ENCODE measurements around the gene SEZ6. TPM values are rescaled to one million over a fixed set of nuclear protein-coding genes. Genes with fewer than 3 reads are reported as not detected.

Gene SEZ6
- total RNA-seq (ENCODE audit: unreplicated experiment), result 6.7 TPM
- long read RNA-seq, result 0 reads

GRCh38 chr17:29005936-29006511 is at the start of gene SEZ6:
SEZ6 (minus strand) TSS chr17:29006033; CDS start chr17:29005869, 164 bp downstream.
- peak within 1 kb of the TSS; percentile 86 for H3K4me3 Mint-ChIP-seq (ENCODE audit: unreplicated experiment)
- H3K27me3 Mint-ChIP-seq (ENCODE audit: unreplicated experiment), result peaks cover 11% of the 10 kb centered on the region
- H3K27ac Mint-ChIP-seq (ENCODE audit: unreplicated experiment), result no peak within 1 kb of the TSS
- peak; percentile 91 for DNase-seq
- H3K9me3 Mint-ChIP-seq (ENCODE audit: unreplicated experiment), result peaks cover 2% of the 10 kb centered on the region
- H3K36me3 Mint-ChIP-seq (ENCODE audit: unreplicated experiment), result no peaks in the 10 kb centered on the region
- peaks cover 17% of the 10 kb centered on the region for H3K4me1 Mint-ChIP-seq (ENCODE audit: low read depth, unreplicated experiment)
- TF ChIP-seq CTCF (IDR thresholded peaks at IDR 0.05; ENCODE audit: partially characterized antibody, unreplicated experiment), result peak; percentile 22

- peaks cover 24% of the 10 kb centered on the region for H3K4me1 Mint-ChIP-seq (ENCODE audit: low read depth, unreplicated experiment)
These were observed 49.0 kb upstream of the SEZ6 start for GRCh38 chr17:29054835-29055234.

GRCh38 chr17:29051731-29052130 is 45.9 kb upstream of the SEZ6 start:
- Mint-ChIP-seq H3K9me3 (ENCODE audit: unreplicated experiment) (peaks cover 3% of the 10 kb centered on the region), H3K27me3 (ENCODE audit: unreplicated experiment) (peaks cover 10% of the 10 kb centered on the region), H3K36me3 (ENCODE audit: unreplicated experiment) (no peaks in the 10 kb centered on the region), H3K27ac (ENCODE audit: unreplicated experiment) (no peak overlapping the region), H3K4me1 (ENCODE audit: low read depth, unreplicated experiment) (peaks cover 32% of the 10 kb centered on the region), H3K4me3 (ENCODE audit: unreplicated experiment) (no peak overlapping the region)
- no peak for DNase-seq
- TF ChIP-seq CTCF (IDR thresholded peaks at IDR 0.05; ENCODE audit: partially characterized antibody, unreplicated experiment), result no peak

More at GRCh38 chr17:29054835-29055234, 49.0 kb upstream of the SEZ6 start:
- H3K36me3 Mint-ChIP-seq (ENCODE audit: unreplicated experiment), result no peaks in the 10 kb centered on the region
- peaks cover 2% of the 10 kb centered on the region for H3K9me3 Mint-ChIP-seq (ENCODE audit: unreplicated experiment)
- peak overlapping the region; percentile 28 for H3K4me3 Mint-ChIP-seq (ENCODE audit: unreplicated experiment)
- no peak for TF ChIP-seq CTCF (IDR thresholded peaks at IDR 0.05; ENCODE audit: partially characterized antibody, unreplicated experiment)
- H3K27ac Mint-ChIP-seq (ENCODE audit: unreplicated experiment), result no peak overlapping the region
- DNase-seq, result no peak
- peaks cover 5% of the 10 kb centered on the region for H3K27me3 Mint-ChIP-seq (ENCODE audit: unreplicated experiment)

- no peak overlapping the region for H3K27ac Mint-ChIP-seq (ENCODE audit: unreplicated experiment)
- H3K27me3 Mint-ChIP-seq (ENCODE audit: unreplicated experiment), result peaks cover 10% of the 10 kb centered on the region
- peaks cover 5% of the 10 kb centered on the region for H3K9me3 Mint-ChIP-seq (ENCODE audit: unreplicated experiment)
- H3K4me1 Mint-ChIP-seq (ENCODE audit: low read depth, unreplicated experiment), result peaks cover 33% of the 10 kb centered on the region
- no peaks in the 10 kb centered on the region for H3K36me3 Mint-ChIP-seq (ENCODE audit: unreplicated experiment)
- H3K4me3 Mint-ChIP-seq (ENCODE audit: unreplicated experiment), result no peak overlapping the region
- DNase-seq, result no peak
- no peak for TF ChIP-seq CTCF (IDR thresholded peaks at IDR 0.05; ENCODE audit: partially characterized antibody, unreplicated experiment)
These were observed 45.4 kb upstream of the SEZ6 start for GRCh38 chr17:29051194-29051593.

GRCh38 chr17:29050176-29050575 is 44.3 kb upstream of the SEZ6 start:
- no peak for DNase-seq
- peaks cover 10% of the 10 kb centered on the region for H3K27me3 Mint-ChIP-seq (ENCODE audit: unreplicated experiment)
- H3K36me3 Mint-ChIP-seq (ENCODE audit: unreplicated experiment), result no peaks in the 10 kb centered on the region
- no peak for TF ChIP-seq CTCF (IDR thresholded peaks at IDR 0.05; ENCODE audit: partially characterized antibody, unreplicated experiment)
- no peak overlapping the region for H3K27ac Mint-ChIP-seq (ENCODE audit: unreplicated experiment)
- peaks cover 40% of the 10 kb centered on the region for H3K4me1 Mint-ChIP-seq (ENCODE audit: low read depth, unreplicated experiment)
- H3K4me3 Mint-ChIP-seq (ENCODE audit: unreplicated experiment), result no peak overlapping the region
- peaks cover 5% of the 10 kb centered on the region for H3K9me3 Mint-ChIP-seq (ENCODE audit: unreplicated experiment)
